OCI-LY3 (cell line): ENCODE measurements around the gene CD160.

Experiments used
- EZH2phosphoT487 ChIP-seq: fragments of 200-600 bp; shearing (Covaris generic); IDR thresholded peaks from 2 replicates; pipeline ENCODE4 v1.6.1; 2018; ENCODE audit warnings: antibody characterized with exemption, mixed run types, low read depth
- TF ChIP-seq, protein P1 (sequence below): fragments of 200-600, 300-600 bp; sonication (generic); IDR thresholded peaks from 2 replicates; pipeline ENCODE4 v1.5.1; 2014; ENCODE audit warnings: antibody characterized with exemption, low read length, low read depth

DNA sequence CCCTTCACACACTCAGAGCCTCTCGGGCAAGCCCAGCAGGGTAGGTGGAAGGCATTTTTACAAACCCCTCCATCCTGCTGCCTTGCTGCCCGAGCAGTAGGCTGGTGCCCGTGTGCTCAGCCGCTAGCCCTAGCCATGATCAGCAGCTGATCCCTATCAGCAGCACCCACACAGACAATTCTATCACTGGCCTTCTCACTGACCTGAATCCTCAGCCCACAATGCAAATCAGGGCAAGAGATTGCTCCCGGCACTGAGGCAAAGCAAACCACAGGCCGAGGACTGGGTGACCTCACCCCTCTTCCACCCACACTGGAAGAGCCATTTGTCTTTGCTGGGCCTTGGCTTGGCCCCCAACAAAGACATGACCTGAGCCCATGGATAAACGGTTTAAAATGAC, 11.2 kb upstream of the CD160 start:
- TF ChIP-seq EZH2phosphoT487, result no peak
- TF ChIP-seq, protein P1, sequence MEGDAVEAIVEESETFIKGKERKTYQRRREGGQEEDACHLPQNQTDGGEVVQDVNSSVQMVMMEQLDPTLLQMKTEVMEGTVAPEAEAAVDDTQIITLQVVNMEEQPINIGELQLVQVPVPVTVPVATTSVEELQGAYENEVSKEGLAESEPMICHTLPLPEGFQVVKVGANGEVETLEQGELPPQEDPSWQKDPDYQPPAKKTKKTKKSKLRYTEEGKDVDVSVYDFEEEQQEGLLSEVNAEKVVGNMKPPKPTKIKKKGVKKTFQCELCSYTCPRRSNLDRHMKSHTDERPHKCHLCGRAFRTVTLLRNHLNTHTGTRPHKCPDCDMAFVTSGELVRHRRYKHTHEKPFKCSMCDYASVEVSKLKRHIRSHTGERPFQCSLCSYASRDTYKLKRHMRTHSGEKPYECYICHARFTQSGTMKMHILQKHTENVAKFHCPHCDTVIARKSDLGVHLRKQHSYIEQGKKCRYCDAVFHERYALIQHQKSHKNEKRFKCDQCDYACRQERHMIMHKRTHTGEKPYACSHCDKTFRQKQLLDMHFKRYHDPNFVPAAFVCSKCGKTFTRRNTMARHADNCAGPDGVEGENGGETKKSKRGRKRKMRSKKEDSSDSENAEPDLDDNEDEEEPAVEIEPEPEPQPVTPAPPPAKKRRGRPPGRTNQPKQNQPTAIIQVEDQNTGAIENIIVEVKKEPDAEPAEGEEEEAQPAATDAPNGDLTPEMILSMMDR, result no peak
